Gastrocnemius medialis (tissue), 4 donors: ENCODE measurements around the gene SPATA24.

Experiments used
- CTCF ChIP-seq, 5 experiments: fragments of 450-650 bp in 3 of 5; fragments of 200-600 bp in 2 of 5; sonication (generic) in 2 of 5; IDR thresholded peaks in 4 of 5; conservative IDR thresholded peaks in 1 of 5; 1 replicate in 4 of 5; 2 replicates in 1 of 5; pipeline ENCODE4 v1.5.1; 2016 to 2019; ENCODE audit warnings: antibody characterized with exemption in 5 of 5, mild to moderate bottlenecking in 3 of 5, moderate library complexity in 3 of 5
- POLR2A ChIP-seq, 2 donors: fragments of 450-650 bp; IDR thresholded peaks; one replicate each; pipeline ENCODE4 v1.6.1; 2017; ENCODE audit warnings: antibody characterized with exemption in 2 of 2, mild to moderate bottlenecking in 2 of 2, moderate library complexity in 2 of 2

- TF ChIP-seq POLR2A (IDR thresholded peaks at IDR 0.05) (no peak), CTCF (IDR thresholded peaks at IDR 0.05 in 4 of 5, conservative IDR thresholded peaks at IDR 0.05 in 1 of 5) (no peak)
Measured at GRCh38 chr5:139361835-139362429, 42.0 kb downstream of the SPATA24 start.
